MM.1S (cell line): ENCODE results near the gene RPL34.

Experiments
- EZH2 ChIP-seq: fragments of 300-600 bp; sonication (generic); optimal IDR thresholded peaks from 2 replicates; pipeline ENCODE3; 2017; ENCODE audit warnings: low read depth, mild to moderate bottlenecking, antibody characterized with exemption, low read length, mixed read lengths
- EZH2phosphoT487 ChIP-seq: fragments of 300-600 bp; sonication (generic); IDR thresholded peaks from 2 replicates; pipeline ENCODE4 v1.6.1; 2018; ENCODE audit warnings: antibody characterized with exemption, low read length
- TF ChIP-seq, protein P1 (sequence below): fragments of 300-600 bp; sonication (generic); IDR thresholded peaks from 2 replicates; pipeline ENCODE4 v1.5.1; 2016; ENCODE audit warnings: antibody characterized with exemption, low read length, mixed read lengths

DNA sequence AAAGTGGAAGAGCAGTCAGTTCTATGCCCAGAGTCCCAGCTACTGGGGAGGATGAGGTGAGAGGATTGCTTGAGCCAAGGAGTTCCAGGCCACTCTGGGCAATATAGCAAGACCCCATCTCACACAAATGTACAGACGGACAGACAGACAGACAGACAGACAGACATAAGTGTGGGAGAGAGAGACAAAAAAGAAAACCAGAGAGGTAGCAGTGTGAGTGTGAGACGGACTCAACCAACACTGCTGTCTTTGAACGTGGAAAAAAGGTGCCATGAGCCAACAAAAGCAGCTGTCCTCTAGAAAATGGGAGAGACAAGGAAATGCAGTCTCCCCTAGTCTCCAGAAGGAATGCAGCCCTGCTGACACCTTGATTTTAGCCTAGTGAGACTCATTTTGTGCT is 18.2 kb upstream of the RPL34 start:
- TF ChIP-seq, protein P1, sequence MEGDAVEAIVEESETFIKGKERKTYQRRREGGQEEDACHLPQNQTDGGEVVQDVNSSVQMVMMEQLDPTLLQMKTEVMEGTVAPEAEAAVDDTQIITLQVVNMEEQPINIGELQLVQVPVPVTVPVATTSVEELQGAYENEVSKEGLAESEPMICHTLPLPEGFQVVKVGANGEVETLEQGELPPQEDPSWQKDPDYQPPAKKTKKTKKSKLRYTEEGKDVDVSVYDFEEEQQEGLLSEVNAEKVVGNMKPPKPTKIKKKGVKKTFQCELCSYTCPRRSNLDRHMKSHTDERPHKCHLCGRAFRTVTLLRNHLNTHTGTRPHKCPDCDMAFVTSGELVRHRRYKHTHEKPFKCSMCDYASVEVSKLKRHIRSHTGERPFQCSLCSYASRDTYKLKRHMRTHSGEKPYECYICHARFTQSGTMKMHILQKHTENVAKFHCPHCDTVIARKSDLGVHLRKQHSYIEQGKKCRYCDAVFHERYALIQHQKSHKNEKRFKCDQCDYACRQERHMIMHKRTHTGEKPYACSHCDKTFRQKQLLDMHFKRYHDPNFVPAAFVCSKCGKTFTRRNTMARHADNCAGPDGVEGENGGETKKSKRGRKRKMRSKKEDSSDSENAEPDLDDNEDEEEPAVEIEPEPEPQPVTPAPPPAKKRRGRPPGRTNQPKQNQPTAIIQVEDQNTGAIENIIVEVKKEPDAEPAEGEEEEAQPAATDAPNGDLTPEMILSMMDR = no peak
- TF ChIP-seq EZH2 (no peak), EZH2phosphoT487 (no peak)
